ENCODE results near the gene PSMB2. TPM values are rescaled to one million over a fixed set of nuclear protein-coding genes. Genes with fewer than 3 reads are reported as not detected.

Gene PSMB2
- total RNA-seq, 1 experiment from 2014 or later: 150 TPM

DNA sequence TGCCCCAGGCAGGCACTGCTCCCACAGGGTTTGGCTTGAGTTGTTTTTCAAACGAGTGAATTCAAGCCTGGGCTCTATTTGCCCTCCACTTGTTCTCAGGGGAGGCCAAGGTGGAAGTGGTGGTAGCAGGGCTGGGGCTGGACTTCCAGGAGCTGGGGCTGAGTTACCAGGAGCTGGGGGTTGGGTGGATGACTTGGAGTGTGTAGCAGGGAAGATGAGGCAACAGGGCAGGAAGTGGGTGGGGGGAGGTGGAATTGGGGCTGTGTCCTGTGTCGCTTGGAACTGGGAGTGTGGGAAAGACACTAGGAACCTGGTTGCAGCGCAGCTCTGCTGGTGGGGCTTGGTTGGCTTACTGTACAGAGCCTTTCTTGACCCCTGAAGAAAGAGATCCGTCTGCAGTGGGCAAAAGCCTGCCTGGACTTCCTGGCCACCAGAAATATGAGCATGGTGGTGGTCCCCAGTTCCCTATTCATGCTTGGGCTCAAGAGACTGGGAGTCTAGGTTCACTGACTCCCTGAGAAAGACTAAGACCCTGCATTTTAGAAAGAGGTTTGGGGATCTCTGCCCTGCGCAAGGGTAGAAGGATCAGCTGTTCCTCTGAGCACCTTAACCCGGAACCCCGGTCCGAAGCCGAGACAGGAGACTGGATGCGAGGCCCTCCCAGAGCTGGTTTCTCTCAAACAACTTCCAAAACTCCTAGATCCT, 65.1 kb downstream of the PSMB2 start:
- no peak overlapping the region for H3K4me3 ChIP-seq
- no peak overlapping the region for H3K27ac ChIP-seq
- no peaks in the 10 kb centered on the region for H3K27me3 ChIP-seq
- DNase-seq: no peak
- no peaks in the 10 kb centered on the region for H3K9me3 ChIP-seq (replicated peaks)
- peaks cover 5% of the 10 kb centered on the region for H3K36me3 ChIP-seq
- peaks cover 17% of the 10 kb centered on the region for H3K4me1 ChIP-seq

DNA sequence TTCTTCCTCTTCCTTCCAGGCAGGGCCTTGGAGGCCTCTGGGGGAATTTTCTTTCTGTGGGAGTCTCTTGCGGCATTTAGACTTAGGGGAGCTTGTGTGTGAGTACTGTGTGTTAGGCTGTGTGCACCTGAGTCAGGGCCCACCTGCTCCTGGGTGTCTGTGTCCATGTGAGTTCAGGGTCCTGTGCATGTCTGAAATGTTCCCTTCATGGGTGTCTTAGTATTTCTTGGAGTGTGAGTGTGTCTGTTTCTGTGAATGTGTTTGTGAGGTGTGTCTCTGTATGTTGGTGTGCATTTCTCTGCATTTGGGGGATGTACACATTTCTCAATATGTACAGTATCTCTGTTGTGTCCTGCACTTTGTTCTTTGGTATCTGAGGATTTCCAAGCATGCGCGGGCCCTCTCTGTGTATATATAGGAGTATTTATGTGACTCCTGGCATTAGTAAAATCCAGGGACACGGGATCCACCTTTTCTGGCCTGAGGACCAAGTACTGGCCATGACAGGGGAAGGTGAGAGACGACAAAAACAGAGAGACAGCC, 65.8 kb downstream of the PSMB2 start:
- Histone ChIP-seq H3K9me3 (replicated peaks) (no peaks in the 10 kb centered on the region), H3K4me1 (peaks cover 24% of the 10 kb centered on the region), H3K27ac (no peak overlapping the region), H3K4me3 (no peak overlapping the region), H3K27me3 (no peaks in the 10 kb centered on the region), H3K36me3 (peaks cover 5% of the 10 kb centered on the region)
- no peak for DNase-seq

- Histone ChIP-seq H3K27me3 (no peaks in the 10 kb centered on the region), H3K36me3 (peaks cover 5% of the 10 kb centered on the region), H3K27ac (no peak overlapping the region), H3K4me1 (peaks cover 29% of the 10 kb centered on the region), H3K4me3 (peak overlapping the region; percentile 88), H3K9me3 (replicated peaks) (no peaks in the 10 kb centered on the region)
- DNase-seq: no peak
Measured at GRCh38 chr1:35574655-35575415, 66.5 kb downstream of the PSMB2 start.

DNA sequence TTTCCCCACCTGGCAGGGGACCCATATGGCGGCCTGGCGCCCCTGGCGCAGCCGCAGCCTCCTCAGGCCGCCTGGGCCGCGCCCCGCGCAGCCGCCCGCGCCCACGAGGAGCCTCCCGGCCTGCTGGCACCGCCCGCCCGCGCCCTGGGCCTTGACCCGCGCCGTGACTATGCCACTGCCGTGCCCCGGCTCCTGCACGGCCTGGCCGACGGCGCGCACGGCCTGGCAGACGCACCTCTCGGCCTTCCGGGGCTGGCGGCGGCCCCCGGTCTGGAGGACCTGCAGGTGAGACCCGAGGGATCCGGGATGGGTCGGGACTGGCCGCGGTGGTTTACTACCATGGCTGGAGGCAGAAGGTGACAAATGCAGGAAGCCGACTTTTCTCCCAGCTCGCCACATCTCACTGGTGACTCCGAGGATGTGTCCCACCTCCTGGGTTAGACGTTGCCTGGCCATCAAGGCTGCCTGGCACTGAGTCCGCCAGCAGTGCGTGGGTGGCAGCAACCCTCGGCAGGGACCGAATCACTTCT, 67.1 kb downstream of the PSMB2 start:
- DNase-seq: no peak
- Histone ChIP-seq H3K27me3 (no peaks in the 10 kb centered on the region), H3K9me3 (replicated peaks) (no peaks in the 10 kb centered on the region), H3K27ac (peak overlapping the region; percentile 79; the same call in 1 of the 2 replicates), H3K36me3 (peaks cover 5% of the 10 kb centered on the region), H3K4me3 (peak overlapping the region; percentile 88), H3K4me1 (peaks cover 32% of the 10 kb centered on the region)

GRCh38 chr1:35573198-35574124, 67.9 kb downstream of the PSMB2 start, which contains the start of gene TFAP2E:
TSS of gene TFAP2E (plus strand) at chr1:35573314. CDS start at chr1:35573578, 264 bp downstream.
- Histone ChIP-seq H3K4me3 (peak within 1 kb of the TSS; percentile 88), H3K36me3 (peaks cover 5% of the 10 kb centered on the region), H3K27ac (peak within 1 kb of the TSS; percentile 79), H3K4me1 (peaks cover 32% of the 10 kb centered on the region), H3K27me3 (no peaks in the 10 kb centered on the region), H3K9me3 (replicated peaks) (no peaks in the 10 kb centered on the region)
- peak; percentile 86 for DNase-seq

DNA sequence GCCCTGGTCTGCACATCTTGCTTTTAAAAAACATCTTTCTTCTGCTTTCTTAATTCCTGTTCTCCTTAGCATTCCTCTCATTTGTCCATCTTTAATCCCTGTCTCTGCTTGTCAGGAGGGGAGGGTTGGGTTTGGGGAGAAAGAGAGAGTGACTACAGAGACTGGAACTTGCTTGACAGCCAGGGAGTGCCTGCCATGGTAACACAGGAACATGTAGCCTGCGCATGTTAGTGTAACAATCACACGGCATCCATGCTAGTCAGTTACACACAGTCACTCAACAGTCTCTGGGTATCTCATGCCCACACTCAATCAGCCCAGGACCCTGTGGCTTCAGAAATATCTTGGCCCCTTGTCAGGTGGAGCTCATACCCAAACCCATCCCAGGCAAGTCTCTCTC, 69.0 kb downstream of the PSMB2 start:
- H3K27me3 ChIP-seq: no peaks in the 10 kb centered on the region
- no peak for DNase-seq
- peaks cover 32% of the 10 kb centered on the region for H3K4me1 ChIP-seq
- peak overlapping the region; percentile 88; the same call in 1 of the 2 replicates for H3K4me3 ChIP-seq
- peaks cover 4% of the 10 kb centered on the region for H3K36me3 ChIP-seq
- H3K27ac ChIP-seq: no peak overlapping the region
- H3K9me3 ChIP-seq (replicated peaks): no peaks in the 10 kb centered on the region

DNA sequence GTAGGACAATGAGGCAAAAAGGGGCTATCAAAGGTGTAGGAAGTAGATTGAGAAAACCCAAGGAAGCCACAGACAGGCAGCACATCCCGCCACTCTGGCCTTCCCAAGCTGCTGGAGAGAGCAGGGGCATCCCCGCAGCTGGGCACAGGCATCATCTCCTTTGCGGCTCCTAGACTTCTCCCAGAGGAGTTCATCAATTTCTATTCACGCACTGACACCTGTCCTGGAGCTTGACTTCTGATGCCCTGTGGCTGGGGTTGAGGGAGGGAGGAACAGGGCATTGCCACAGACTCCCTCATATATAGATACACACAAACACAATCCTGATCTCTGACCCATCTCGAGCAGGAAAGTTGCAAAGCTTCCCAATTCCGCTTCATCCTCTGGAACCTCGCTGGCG, 70.1 kb downstream of the PSMB2 start:
- no peaks in the 10 kb centered on the region for H3K9me3 ChIP-seq (replicated peaks)
- peaks cover 32% of the 10 kb centered on the region for H3K4me1 ChIP-seq
- H3K4me3 ChIP-seq: no peak overlapping the region
- peak in 1 of 2 experiments; percentile 22 for DNase-seq
- peaks cover 2% of the 10 kb centered on the region for H3K36me3 ChIP-seq
- H3K27me3 ChIP-seq: no peaks in the 10 kb centered on the region
- H3K27ac ChIP-seq: no peak overlapping the region

GRCh38 chr1:35570589-35571137, 70.7 kb downstream of the PSMB2 start:
- Histone ChIP-seq H3K36me3 (peaks cover 2% of the 10 kb centered on the region), H3K27ac (peak overlapping the region; percentile 10), H3K4me3 (no peak overlapping the region), H3K4me1 (peaks cover 32% of the 10 kb centered on the region), H3K9me3 (replicated peaks) (no peaks in the 10 kb centered on the region), H3K27me3 (no peaks in the 10 kb centered on the region)
- DNase-seq: peak; percentile 64 to 82

GRCh38 chr1:35569936-35570335, 71.4 kb downstream of the PSMB2 start:
- peaks cover 6% of the 10 kb centered on the region; the same call in 1 of the 2 replicates for H3K36me3 ChIP-seq
- no peak overlapping the region for H3K4me3 ChIP-seq
- H3K9me3 ChIP-seq (replicated peaks): no peaks in the 10 kb centered on the region
- peak overlapping the region; percentile 10; the same call in 1 of the 2 replicates for H3K27ac ChIP-seq
- DNase-seq: peak in 1 of 2 experiments; percentile 8
- H3K27me3 ChIP-seq: no peaks in the 10 kb centered on the region
- peaks cover 32% of the 10 kb centered on the region for H3K4me1 ChIP-seq

- Histone ChIP-seq H3K36me3 (peaks cover 11% of the 10 kb centered on the region; the same call in 1 of the 2 replicates), H3K4me1 (peaks cover 32% of the 10 kb centered on the region), H3K27ac (no peak overlapping the region), H3K9me3 (replicated peaks) (no peaks in the 10 kb centered on the region), H3K27me3 (no peaks in the 10 kb centered on the region), H3K4me3 (no peak overlapping the region)
- peak; percentile 73 to 92 for DNase-seq
Measured at GRCh38 chr1:35568975-35569395, 72.3 kb downstream of the PSMB2 start.

GRCh38 chr1:35567947-35568558, 73.3 kb downstream of the PSMB2 start:
- no peak overlapping the region for H3K27ac ChIP-seq
- H3K4me1 ChIP-seq: peaks cover 32% of the 10 kb centered on the region
- DNase-seq: peak in 1 of 2 experiments; percentile 11
- no peaks in the 10 kb centered on the region for H3K27me3 ChIP-seq
- no peaks in the 10 kb centered on the region for H3K9me3 ChIP-seq (replicated peaks)
- peaks cover 14% of the 10 kb centered on the region for H3K36me3 ChIP-seq
- H3K4me3 ChIP-seq: no peak overlapping the region

GRCh38 chr1:35565742-35566133, 75.6 kb downstream of the PSMB2 start:
- no peaks in the 10 kb centered on the region for H3K9me3 ChIP-seq (replicated peaks)
- H3K36me3 ChIP-seq: peaks cover 14% of the 10 kb centered on the region
- H3K27me3 ChIP-seq: no peaks in the 10 kb centered on the region
- H3K4me1 ChIP-seq: peaks cover 11% of the 10 kb centered on the region
- H3K4me3 ChIP-seq: no peak overlapping the region
- H3K27ac ChIP-seq: no peak overlapping the region
- no peak for DNase-seq

GRCh38 chr1:35564884-35565741, 76.2 kb downstream of the PSMB2 start:
- Histone ChIP-seq H3K9me3 (replicated peaks) (no peaks in the 10 kb centered on the region), H3K4me3 (no peak overlapping the region), H3K4me1 (peaks cover 4% of the 10 kb centered on the region), H3K36me3 (peaks cover 14% of the 10 kb centered on the region), H3K27me3 (no peaks in the 10 kb centered on the region), H3K27ac (no peak overlapping the region)
- no peak for DNase-seq
